ENCODE data around the gene LGALS9. TPM values are rescaled to one million over a fixed set of nuclear protein-coding genes. Genes with fewer than 3 reads are reported as not detected.

LGALS9 gene
- polyA plus RNA-seq, 3 donors: 149 to 581 (median 149) TPM

DNA sequence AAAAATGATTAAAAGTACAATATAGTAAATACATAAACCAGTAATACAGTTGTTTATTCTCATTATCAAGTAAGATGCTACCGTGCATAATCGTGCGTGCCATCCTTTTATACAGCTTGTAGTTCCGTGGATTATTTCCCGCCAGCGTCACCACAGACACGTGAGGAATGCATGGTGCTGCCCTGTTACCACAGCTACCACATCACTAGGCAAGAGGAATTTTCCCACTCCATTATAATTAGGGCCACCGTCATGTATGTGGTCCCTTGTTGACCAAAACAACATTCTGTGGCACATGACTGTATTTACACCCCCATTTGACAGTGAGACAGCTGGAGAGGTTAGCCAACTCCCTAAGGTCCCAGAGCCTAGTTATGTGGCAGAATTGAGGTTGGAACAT lies 30.5 kb upstream of the LGALS9 start:
- no peak overlapping the region for H3K27ac Mint-ChIP-seq
- Histone ChIP-seq H3K9ac (ENCODE audit: insufficient read depth, low read length, poor library complexity, severe bottlenecking) (no peak overlapping the region), H3K27ac (ENCODE audit: low read depth in 1 of 2, low read length in 2 of 2) (no peak overlapping the region), H3K36me3 (replicated peaks in 1 of 2; ENCODE audit: control insufficient read depth in 1 of 2, insufficient read depth in 2 of 2, low read length in 2 of 2) (peaks cover 61 to 76% of the 10 kb centered on the region in 2 donors), H3K79me2 (ENCODE audit: insufficient read depth, low read length) (no peaks in the 10 kb centered on the region), H3K27me3 (ENCODE audit: control insufficient read depth in 2 of 2, insufficient read depth in 2 of 2, low read length in 2 of 2) (no peaks in the 10 kb centered on the region), H3K9me3 (replicated peaks in 1 of 2; ENCODE audit: control insufficient read depth in 1 of 2, insufficient read depth in 1 of 2, low read length in 2 of 2) (no peaks in the 10 kb centered on the region), H3K4me1 (ENCODE audit: control insufficient read depth in 1 of 2, insufficient read depth in 2 of 2, low read length in 2 of 2) (no peaks in the 10 kb centered on the region), H3K4me2 (replicated peaks; ENCODE audit: extremely low read depth, low read length, poor library complexity, severe bottlenecking) (no peak overlapping the region), H3K4me3 (replicated peaks in 1 of 3; ENCODE audit: low read depth in 2 of 3, low read length in 3 of 3) (no peak overlapping the region), H2AFZ (ENCODE audit: insufficient read depth, low read depth, low read length, poor library complexity, severe bottlenecking) (no peak overlapping the region), H4K20me1 (ENCODE audit: insufficient read depth, low read length) (peaks cover 34% of the 10 kb centered on the region)
- H3K27me3 Mint-ChIP-seq (ENCODE audit: low read depth in 3 of 3): peaks cover 0 to 2% (median 0%) of the 10 kb centered on the region in 3 donors
- intact Hi-C loops (cut with micrococcal nuclease): loop anchor here (2.0 to 5.0 kb wide), 3 partner anchors 218 to 363 kb away; no protein-coding TSS in a partner anchor
- 91% methylated on average over 6 of the region's 8 CpGs for WGBS (ENCODE audit: insufficient coverage)
- no peaks in the 10 kb centered on the region for H3K9me3 Mint-ChIP-seq
- peaks cover 65 to 80% of the 10 kb centered on the region in 2 donors for H3K36me3 Mint-ChIP-seq
- no peak for TF ChIP-seq CTCF (IDR thresholded peaks at IDR 0.05)
- H3K4me1 Mint-ChIP-seq: peaks cover 8% of the 10 kb centered on the region
- no peak for DNase-seq
- H3K4me3 Mint-ChIP-seq: no peak overlapping the region

GRCh38 chr17:27601069-27601974 lies 29.7 kb upstream of the LGALS9 start:
- Histone ChIP-seq H2AFZ (ENCODE audit: insufficient read depth, low read depth, low read length, poor library complexity, severe bottlenecking) (no peak overlapping the region), H4K20me1 (ENCODE audit: insufficient read depth, low read length) (peaks cover 34% of the 10 kb centered on the region), H3K27ac (ENCODE audit: low read depth in 1 of 2, low read length in 2 of 2) (no peak overlapping the region), H3K4me1 (ENCODE audit: control insufficient read depth in 1 of 2, insufficient read depth in 2 of 2, low read length in 2 of 2) (no peaks in the 10 kb centered on the region), H3K79me2 (ENCODE audit: insufficient read depth, low read length) (no peaks in the 10 kb centered on the region), H3K9ac (ENCODE audit: insufficient read depth, low read length, poor library complexity, severe bottlenecking) (no peak overlapping the region), H3K27me3 (ENCODE audit: control insufficient read depth in 2 of 2, insufficient read depth in 2 of 2, low read length in 2 of 2) (no peaks in the 10 kb centered on the region), H3K4me2 (replicated peaks; ENCODE audit: extremely low read depth, low read length, poor library complexity, severe bottlenecking) (no peak overlapping the region), H3K9me3 (replicated peaks in 1 of 2; ENCODE audit: control insufficient read depth in 1 of 2, insufficient read depth in 1 of 2, low read length in 2 of 2) (no peaks in the 10 kb centered on the region), H3K4me3 (replicated peaks in 1 of 3; ENCODE audit: low read depth in 2 of 3, low read length in 3 of 3) (no peak overlapping the region), H3K36me3 (replicated peaks in 1 of 2; ENCODE audit: control insufficient read depth in 1 of 2, insufficient read depth in 2 of 2, low read length in 2 of 2) (peaks cover 65 to 76% of the 10 kb centered on the region in 2 donors)
- Mint-ChIP-seq H3K4me1 (peaks cover 8% of the 10 kb centered on the region), H3K4me3 (no peak overlapping the region), H3K36me3 (peaks cover 64 to 79% of the 10 kb centered on the region in 2 donors), H3K27ac (peak overlapping the region in 2 of 7 donors; percentile 21 to 44), H3K9me3 (no peaks in the 10 kb centered on the region), H3K27me3 (ENCODE audit: low read depth in 3 of 3) (peaks cover 0 to 2% (median 0%) of the 10 kb centered on the region in 3 donors)
- peak; percentile 63 to 75 (median 70) for DNase-seq
- TF ChIP-seq CTCF (IDR thresholded peaks at IDR 0.05): peak; percentile 96
- 87% methylated on average over 7 of the region's 11 CpGs for WGBS (ENCODE audit: insufficient coverage)
- intact Hi-C loops (cut with micrococcal nuclease): loop anchor here (1.0 to 5.0 kb wide), 4 partner anchors 219 to 364 kb away; no protein-coding TSS in a partner anchor

All from CD14-positive monocyte (primary cell).